Cardiac fibroblast (primary cell): ENCODE results near the gene PPDPF.
"Not testable (repeated sequence)": the region's sequence is repeated elsewhere in the genome, so short reads cannot be mapped to it uniquely, and the experiment has no call there.

Source experiments
- DNase-seq, 2 donors: peaks; one replicate each; pipeline versions ENCODE4 v3.0.0 to v3.0.0-alpha.2; 2010; ENCODE audit warnings: low read depth in 2 of 2
- H3K4me3 ChIP-seq, 2 donors: replicated peaks in 1 of 2; 1 replicate in 1 of 2; 2 replicates in 1 of 2; pipeline ENCODE4 v1.5.1; 2011; ENCODE audit warnings: low read depth in 2 of 2, low read length in 2 of 2, mild to moderate bottlenecking in 2 of 2, moderate library complexity in 1 of 2
- CTCF ChIP-seq: IDR thresholded peaks from one replicate; pipeline ENCODE4 v1.5.1; 2011; ENCODE audit warnings: low read depth, mild to moderate bottlenecking, low read length, inconsistent platforms

PPDPF gene

GRCh38 chr20:63567386-63568169, 47.0 kb downstream of the PPDPF start:
- DNase-seq = no peak
- no peak overlapping the region for H3K4me3 ChIP-seq
- no peak for TF ChIP-seq CTCF

- DNase-seq = no peak
Measured at GRCh38 chr20:63568170-63568981, 47.8 kb downstream of the PPDPF start.

GRCh38 chr20:63568986-63569949, 48.7 kb downstream of the PPDPF start:
- no peak for TF ChIP-seq CTCF
- H3K4me3 ChIP-seq = no peak overlapping the region
- DNase-seq = no peak

More at GRCh38 chr20:63568170-63568981, 47.8 kb downstream of the PPDPF start:
- no peak overlapping the region for H3K4me3 ChIP-seq
- TF ChIP-seq CTCF = no peak

GRCh38 chr20:63570281-63571086, 49.9 kb downstream of the PPDPF start:
- no peak overlapping the region for H3K4me3 ChIP-seq
- TF ChIP-seq CTCF = no peak
- no peak for DNase-seq

- DNase-seq, H3K4me3 ChIP-seq: not testable (repeated sequence)
Measured at GRCh38 chr20:63571087-63571478, 50.5 kb downstream of the PPDPF start.
